A204.1 (cell line): ENCODE results near the gene MAP2K7.
"Not testable (repeated sequence)": the region's sequence is repeated elsewhere in the genome, so short reads cannot be mapped to it uniquely, and the experiment has no call there.

ENCODE experiments used
- FAIRE-seq: peaks from 2 replicates; lab custom pipeline; 2012; peaks lifted over from hg19 to GRCh38; lab: Jason Lieb, UNC

The MAP2K7 gene

GRCh38 chr19:7920519-7921301 lies 17.0 kb downstream of the MAP2K7 start:
- FAIRE-seq = no peak

GRCh38 chr19:7921302-7921966 lies 17.8 kb downstream of the MAP2K7 start:
- FAIRE-seq = no peak

- FAIRE-seq = no peak
Observed at GRCh38 chr19:7921967-7922835, 18.5 kb downstream of the MAP2K7 start.

- FAIRE-seq = no peak
Observed at GRCh38 chr19:7922836-7923195, 19.1 kb downstream of the MAP2K7 start.

GRCh38 chr19:7923295-7924191 lies 19.9 kb downstream of the MAP2K7 start:
- FAIRE-seq = no peak

GRCh38 chr19:7924241-7924640 lies 20.6 kb downstream of the MAP2K7 start:
- FAIRE-seq = no peak

GRCh38 chr19:7924651-7925170 lies 21.0 kb downstream of the MAP2K7 start:
- FAIRE-seq = no peak

- no peak for FAIRE-seq
Observed at GRCh38 chr19:7925171-7925851, 21.6 kb downstream of the MAP2K7 start.

GRCh38 chr19:7926021-7926726 lies 22.5 kb downstream of the MAP2K7 start, which contains the start of gene CTXN1:
Gene CTXN1 (minus strand): TSS chr19:7926135. CDS start chr19:7925538, 597 bp downstream.
- FAIRE-seq = no peak

GRCh38 chr19:7926727-7927604 lies 23.3 kb downstream of the MAP2K7 start:
- FAIRE-seq = no peak

GRCh38 chr19:7927605-7928333 lies 24.1 kb downstream of the MAP2K7 start:
- no peak for FAIRE-seq

- FAIRE-seq = no peak
Observed at GRCh38 chr19:7928334-7928706, 24.6 kb downstream of the MAP2K7 start.

- FAIRE-seq = no peak
Observed at GRCh38 chr19:7928741-7929701, 25.3 kb downstream of the MAP2K7 start.

GRCh38 chr19:7930030-7930429 lies 26.4 kb downstream of the MAP2K7 start:
- not testable (repeated sequence) for FAIRE-seq

GRCh38 chr19:7930765-7931164 lies 27.1 kb downstream of the MAP2K7 start:
- FAIRE-seq = no peak

- no peak for FAIRE-seq
Observed at GRCh38 chr19:7931221-7932061, 27.8 kb downstream of the MAP2K7 start.
